OCI-LY3 (cell line): ENCODE results near the gene CRACR2B.

Experiments
- CTCF ChIP-seq: fragments of 200-600, 300-600 bp; sonication (generic); IDR thresholded peaks from 2 replicates; pipeline ENCODE4 v1.5.1; 2014; ENCODE audit warnings: antibody characterized with exemption, low read length, low read depth
- EZH2phosphoT487 ChIP-seq: fragments of 200-600 bp; shearing (Covaris generic); IDR thresholded peaks from 2 replicates; pipeline ENCODE4 v1.6.1; 2018; ENCODE audit warnings: antibody characterized with exemption, mixed run types, low read depth

GRCh38 chr11:797296-798092 is 30.2 kb upstream of the CRACR2B start:
- TF ChIP-seq CTCF, result no peak
- TF ChIP-seq EZH2phosphoT487, result no peak
